Activated CD8-positive, alpha-beta memory T cell treated with anti-CD3 and anti-CD28 coated beads for 1 hour (primary cell): ENCODE data around the gene ELAVL4.
"Not testable (repeated sequence)": the region's sequence is repeated elsewhere in the genome, so short reads cannot be mapped to it uniquely, and the experiment has no call there.

Experiments used
- DNase-seq, 2 donors: peaks; one replicate each; pipeline ENCODE4 v3.0.0-alpha.2; 2020; ENCODE audit warnings: low read depth in 1 of 2; ENCODE audit errors: extremely low read depth in 1 of 2

ELAVL4 gene

GRCh38 chr1:50123071-50123470 is 14.4 kb downstream of the ELAVL4 start:
- no peak for DNase-seq

GRCh38 chr1:50126927-50127715 is 18.4 kb downstream of the ELAVL4 start:
- no peak for DNase-seq

GRCh38 chr1:50129201-50129600 is 20.5 kb downstream of the ELAVL4 start:
- no peak for DNase-seq

GRCh38 chr1:50132347-50132894 is 23.7 kb downstream of the ELAVL4 start:
- no peak for DNase-seq

GRCh38 chr1:50135716-50136115 is 27.0 kb downstream of the ELAVL4 start:
- DNase-seq: no peak

GRCh38 chr1:50139339-50140181 is 30.8 kb downstream of the ELAVL4 start:
- DNase-seq: no peak

GRCh38 chr1:50140182-50140447 is 31.4 kb downstream of the ELAVL4 start:
- no peak for DNase-seq

GRCh38 chr1:50147191-50147850 is 38.6 kb downstream of the ELAVL4 start:
- DNase-seq: no peak

GRCh38 chr1:50148142-50148923 is 39.6 kb downstream of the ELAVL4 start:
- no peak for DNase-seq

GRCh38 chr1:50152236-50152635 is 43.5 kb downstream of the ELAVL4 start:
- DNase-seq: no peak

GRCh38 chr1:50155541-50155940 is 46.8 kb downstream of the ELAVL4 start:
- no peak for DNase-seq

GRCh38 chr1:50156241-50157010 is 47.7 kb downstream of the ELAVL4 start:
- no peak for DNase-seq

- no peak for DNase-seq
Observed at GRCh38 chr1:50157306-50157941, 48.7 kb downstream of the ELAVL4 start.

- DNase-seq: no peak
Observed at GRCh38 chr1:50158421-50158820, 49.7 kb downstream of the ELAVL4 start.

- no peak for DNase-seq
Observed at GRCh38 chr1:50163680-50164079, 55.0 kb downstream of the ELAVL4 start.

GRCh38 chr1:50166351-50166750 is 57.6 kb downstream of the ELAVL4 start:
- not testable (repeated sequence) for DNase-seq

GRCh38 chr1:50172299-50172698 is 63.6 kb downstream of the ELAVL4 start:
- DNase-seq: no peak

- DNase-seq: no peak
Observed at GRCh38 chr1:50174101-50174500, 65.4 kb downstream of the ELAVL4 start.
